Fibroblast of peridontal ligament (primary cell): ENCODE data around the gene GIT1.

ENCODE experiments used
- DNase-seq: peaks from one replicate; pipeline ENCODE4 v3.0.0-alpha.2; 2010; ENCODE audit errors: extremely low read depth

The GIT1 gene

GRCh38 chr17:29581583-29582253 is 7.7 kb downstream of the GIT1 start:
- DNase-seq = no peak

- DNase-seq = peak; percentile 73
These were observed 9.3 kb downstream of the GIT1 start for GRCh38 chr17:29579866-29580771.

DNA sequence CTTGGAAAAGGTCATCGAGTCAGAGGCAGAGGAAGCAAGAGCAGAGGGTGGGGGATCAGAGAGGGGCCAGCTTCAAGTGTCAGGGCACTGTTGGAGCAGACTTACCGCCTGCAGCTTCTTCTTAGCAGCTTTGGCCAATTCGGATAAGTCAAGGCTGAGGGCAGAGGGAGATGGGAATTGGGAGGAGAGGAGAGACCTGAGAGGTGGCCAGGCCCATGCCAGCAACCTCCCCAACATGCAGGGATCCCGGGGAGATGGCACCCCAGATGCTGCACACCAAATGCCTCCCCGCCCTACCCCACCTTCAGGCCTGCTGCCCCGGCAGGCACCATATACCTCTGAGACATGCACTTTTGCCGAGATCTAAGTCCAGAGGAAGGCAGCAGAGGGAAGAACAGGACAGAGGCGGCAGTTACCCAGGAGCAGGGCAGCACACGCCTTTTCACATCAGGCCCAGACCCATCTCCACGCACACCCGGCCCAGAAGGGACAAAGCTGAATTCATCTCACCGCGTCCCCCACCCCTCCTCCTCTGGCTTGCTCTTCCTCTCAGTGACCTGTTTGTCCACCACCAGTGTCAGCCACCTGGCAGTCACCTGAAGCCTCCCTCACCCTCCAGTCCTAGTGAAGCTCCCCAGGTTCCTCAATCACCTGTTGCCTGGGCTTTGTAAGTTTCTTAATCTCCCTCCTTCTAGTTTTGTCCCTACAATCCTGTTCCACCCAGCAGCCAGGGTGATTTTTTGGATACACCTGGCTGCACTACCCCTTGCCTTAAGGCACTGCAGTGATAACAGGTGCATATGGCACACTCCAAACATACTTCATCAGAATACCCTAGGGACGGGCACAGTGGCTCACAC is 10.6 kb downstream of the GIT1 start:
- DNase-seq = no peak

DNA sequence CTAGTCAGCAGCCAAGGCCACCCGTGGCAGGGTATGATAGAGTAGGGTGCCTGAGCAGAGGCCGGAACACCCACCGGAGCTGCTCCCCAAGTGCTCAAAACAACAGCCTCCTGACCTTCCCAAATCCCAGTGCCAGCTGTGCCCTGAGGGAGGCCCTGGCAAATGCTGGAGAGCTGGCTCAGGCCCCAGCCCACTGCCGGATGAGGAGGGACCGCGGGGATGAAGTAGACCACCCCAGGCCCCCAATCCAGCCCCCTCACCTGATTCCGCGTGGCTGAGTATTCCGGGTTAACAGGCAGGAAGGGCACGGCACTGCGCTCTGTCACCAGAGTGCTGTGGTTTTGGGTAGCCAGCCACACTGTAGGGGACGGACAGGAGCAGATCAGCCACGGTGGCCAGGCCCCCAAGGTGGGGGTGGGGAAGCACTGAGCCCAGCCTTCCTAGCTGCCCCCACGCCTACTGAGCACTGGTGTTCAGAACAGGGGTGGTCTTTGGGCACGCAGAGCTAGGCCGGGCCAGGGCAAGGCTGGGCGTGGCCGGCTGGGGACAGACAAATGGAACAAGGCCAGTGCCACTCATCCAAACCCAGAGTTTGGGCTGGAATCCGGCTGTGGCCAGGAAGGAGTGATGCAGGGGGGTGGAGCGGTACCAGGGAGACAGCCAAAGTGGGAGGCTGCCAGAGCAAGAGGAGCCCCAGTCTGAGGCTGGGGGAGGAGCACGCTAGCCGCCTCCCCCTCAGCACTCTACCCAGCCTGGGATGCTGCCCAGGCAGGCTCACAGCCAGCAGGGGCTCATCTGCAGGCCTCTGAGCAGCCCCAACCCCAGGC is 11.8 kb downstream of the GIT1 start:
- DNase-seq = peak; percentile 62

GRCh38 chr17:29577001-29577370 is 12.5 kb downstream of the GIT1 start:
- no peak for DNase-seq

DNA sequence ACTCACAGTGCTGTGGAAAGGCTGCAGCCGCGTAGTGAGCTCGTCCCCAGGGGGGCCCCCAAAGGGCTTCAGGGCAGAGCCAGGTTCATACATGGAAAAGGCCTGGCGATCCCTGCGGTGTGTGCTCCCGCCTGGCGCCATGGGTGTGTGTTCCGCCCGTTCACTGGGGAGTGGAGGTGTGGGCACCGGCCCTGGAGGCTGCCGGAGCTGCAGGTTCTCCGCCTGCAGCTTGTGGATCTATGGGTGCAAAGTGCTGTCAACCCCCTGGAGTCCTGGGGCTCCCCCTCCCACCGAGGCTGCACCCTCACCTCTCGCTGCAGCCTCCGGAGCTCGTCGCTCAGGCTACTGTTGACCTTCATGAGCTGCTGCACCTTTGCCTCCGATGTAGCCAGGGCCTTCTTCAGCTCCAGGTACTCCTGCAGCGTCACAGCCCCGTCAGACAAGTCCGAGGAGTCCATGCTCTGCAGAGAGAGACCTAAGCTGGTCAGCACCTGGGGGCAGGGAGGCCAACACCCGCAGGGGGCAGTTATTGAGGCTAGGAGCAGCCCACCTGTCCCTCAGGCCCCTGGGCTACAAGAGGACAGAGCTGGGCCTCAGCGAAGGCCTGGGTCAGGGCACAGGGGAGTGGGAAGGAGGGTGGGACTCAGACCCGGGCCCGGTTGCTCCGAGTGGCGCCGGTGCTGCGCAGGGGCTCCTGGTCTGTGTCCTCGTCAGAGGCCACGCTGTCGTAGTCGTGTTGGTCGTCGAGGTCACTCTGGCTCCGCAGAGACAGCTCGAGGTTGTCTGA is 13.0 kb downstream of the GIT1 start:
- no peak for DNase-seq

GRCh38 chr17:29575511-29576213 is 13.8 kb downstream of the GIT1 start:
- DNase-seq = no peak

DNA sequence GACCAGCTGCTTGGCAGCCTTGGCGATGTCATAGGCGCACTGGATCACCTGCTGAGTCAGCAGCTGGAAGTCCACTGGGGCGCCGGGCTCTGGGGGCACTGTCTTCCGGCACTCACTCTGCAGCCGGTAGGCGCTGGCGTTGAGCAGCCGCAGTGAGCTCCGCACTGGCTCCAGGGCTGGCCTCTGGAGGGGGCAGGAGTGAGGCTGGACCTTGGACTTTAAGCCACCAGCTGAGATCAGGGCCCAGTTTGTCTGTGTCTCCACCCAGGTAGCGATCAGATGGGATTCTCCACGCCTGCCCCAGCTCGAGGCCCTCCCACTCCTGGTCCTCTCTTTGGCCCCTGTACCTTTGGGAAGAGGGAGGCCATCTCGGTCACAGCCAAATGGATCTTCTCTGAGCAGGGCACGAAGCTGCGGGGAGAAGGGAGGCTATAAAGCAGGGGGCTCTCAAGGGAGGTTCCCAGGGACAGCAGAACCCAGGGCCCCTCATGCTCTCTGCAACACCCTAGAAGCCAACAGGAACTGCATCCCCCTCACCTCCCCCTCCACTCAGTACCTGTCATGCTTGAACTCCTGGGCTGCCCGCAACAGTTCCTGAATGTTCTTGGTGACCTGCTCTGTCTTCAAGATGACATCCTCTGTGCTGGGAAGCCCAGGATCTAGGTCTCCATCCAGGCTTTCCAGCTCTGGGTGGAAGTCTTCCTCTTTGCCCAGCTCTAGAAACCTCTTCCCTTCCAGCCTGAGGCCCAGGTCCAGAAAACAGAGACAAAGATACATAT is 14.5 kb downstream of the GIT1 start:
- DNase-seq = no peak

- DNase-seq = no peak
These were observed 15.3 kb downstream of the GIT1 start for GRCh38 chr17:29573871-29574731.

DNA sequence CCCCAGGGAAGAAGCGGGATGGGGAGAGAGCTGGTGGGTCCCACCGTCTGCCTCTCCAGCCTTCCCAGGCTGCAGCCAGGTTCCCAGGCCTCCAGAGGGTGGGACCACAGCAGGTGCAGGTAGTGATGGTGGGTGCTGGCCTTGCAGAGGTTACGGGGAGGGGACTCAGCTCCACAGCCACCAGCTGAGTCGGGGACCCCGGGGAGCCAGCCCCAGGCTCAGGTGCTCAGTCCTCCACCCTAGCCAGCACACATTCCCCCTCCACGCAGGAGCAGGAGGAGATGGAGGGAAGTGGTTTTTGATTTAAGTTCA is 15.9 kb downstream of the GIT1 start:
- no peak for DNase-seq

DNA sequence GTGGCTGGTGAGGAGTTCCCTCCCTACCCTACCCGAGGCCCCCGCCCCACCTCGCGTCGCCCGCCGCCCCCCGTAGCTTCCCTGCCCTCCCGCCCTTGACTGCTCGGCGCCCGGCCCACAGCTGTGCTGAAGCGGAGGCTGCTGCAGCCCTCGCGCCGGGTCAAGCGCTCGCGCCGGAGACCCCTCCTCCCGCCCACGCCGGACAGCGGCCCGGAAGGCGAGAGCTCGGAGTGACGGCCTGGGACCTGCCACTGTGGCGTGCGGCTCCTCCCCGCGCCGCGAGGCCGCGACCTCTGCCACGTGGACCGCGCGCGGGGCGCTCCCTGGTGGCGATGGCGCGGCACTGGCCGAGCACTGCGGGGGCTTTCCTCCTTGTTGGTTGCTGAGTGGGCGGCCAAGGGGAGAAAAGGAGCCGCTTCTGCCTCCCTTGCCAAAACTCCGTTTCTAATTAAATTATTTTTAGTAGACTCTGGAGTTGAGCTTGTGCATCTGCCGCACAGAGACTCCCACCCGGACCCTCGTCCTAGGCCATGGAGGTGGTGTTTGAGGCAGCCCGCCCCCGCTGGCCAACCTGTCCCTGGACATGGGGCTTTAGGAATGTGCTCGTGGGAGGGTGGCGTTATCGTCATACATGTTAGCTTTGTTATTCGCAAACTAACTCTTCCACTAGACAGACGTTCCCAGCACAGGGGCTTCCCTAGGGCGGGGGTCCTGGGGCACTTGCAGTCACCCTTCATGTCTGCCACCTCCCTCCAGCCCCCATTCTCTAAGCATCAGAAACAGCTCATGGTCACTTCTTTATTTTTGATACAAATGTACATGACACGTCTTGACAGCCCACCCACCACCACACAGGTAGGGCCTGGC is 16.5 kb downstream of the GIT1 start:
- peak; percentile 38 for DNase-seq

DNA sequence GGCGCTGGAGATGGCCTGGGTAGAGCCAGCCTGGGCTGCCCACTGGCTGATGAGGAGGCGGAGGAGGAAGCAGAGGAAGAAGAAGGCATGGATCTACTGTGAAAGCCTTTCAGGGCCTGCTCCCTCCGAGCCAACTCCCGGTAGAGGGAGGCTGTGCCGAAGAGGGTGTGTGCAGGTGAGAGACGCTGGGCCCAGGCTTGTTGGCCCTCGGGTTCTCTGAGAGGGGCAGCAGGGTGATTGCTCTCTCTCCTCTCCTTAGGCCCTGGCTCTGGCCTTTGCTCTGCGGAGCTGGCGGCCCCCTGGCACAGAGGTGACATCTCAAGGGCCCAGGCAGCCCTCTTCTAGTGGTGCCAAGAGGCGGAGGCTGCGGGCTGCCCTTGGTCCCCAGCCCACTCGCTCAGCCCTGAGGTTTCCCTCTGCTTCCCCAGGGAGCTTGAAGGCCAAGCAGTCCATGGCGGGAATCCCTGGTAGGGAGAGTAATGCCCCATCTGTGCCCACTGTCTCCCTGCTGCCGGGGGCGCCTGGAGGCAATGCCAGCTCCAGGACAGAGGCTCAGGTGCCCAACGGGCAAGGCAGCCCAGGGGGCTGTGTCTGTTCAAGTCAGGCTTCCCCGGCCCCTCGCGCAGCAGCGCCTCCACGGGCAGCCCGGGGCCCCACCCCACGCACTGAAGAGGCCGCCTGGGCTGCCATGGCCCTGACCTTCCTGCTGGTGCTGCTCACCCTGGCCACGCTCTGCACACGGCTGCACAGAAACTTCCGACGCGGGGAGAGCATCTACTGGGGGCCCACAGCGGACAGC is 17.4 kb downstream of the GIT1 start:
- DNase-seq = no peak

DNA sequence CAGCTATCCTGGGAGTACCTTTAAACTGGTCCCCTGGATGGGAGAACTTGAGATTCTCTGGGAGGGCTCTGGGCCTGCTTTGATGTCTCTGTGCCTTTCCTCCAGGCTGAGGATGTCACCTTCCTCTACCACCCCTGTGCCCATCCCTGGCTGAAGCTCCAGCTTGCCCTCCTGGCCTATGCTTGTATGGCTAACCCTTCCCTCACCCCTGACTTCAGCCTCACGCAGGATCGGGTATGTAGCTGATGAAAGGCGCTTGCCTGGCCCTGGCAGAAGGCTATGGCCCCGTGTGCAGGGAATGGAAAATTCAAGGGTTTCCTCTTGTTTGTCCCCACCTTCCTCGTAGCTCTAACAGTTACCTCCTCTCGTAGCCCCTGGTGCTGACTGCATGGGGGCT is 18.0 kb downstream of the GIT1 start:
- DNase-seq = no peak

DNA sequence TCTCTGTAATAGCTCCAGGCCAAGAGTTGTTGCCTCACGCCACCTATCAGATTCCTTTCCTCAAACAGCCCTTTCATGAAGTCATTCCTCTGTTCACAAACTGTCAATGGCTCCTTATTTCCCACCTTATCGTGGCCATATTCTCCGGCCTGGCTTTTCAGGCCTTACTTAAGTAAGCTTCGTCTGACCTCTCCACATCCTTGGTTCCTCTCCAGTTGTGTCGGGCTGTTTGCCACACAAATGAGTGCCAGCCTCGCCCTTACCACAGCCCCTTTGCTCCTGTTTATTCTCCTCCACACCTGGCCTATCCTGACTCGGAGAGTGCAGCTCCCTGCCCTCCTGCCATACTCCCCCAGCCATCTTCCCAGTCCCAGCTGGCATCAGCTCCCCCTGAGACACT is 18.9 kb downstream of the GIT1 start:
- DNase-seq = no peak

DNA sequence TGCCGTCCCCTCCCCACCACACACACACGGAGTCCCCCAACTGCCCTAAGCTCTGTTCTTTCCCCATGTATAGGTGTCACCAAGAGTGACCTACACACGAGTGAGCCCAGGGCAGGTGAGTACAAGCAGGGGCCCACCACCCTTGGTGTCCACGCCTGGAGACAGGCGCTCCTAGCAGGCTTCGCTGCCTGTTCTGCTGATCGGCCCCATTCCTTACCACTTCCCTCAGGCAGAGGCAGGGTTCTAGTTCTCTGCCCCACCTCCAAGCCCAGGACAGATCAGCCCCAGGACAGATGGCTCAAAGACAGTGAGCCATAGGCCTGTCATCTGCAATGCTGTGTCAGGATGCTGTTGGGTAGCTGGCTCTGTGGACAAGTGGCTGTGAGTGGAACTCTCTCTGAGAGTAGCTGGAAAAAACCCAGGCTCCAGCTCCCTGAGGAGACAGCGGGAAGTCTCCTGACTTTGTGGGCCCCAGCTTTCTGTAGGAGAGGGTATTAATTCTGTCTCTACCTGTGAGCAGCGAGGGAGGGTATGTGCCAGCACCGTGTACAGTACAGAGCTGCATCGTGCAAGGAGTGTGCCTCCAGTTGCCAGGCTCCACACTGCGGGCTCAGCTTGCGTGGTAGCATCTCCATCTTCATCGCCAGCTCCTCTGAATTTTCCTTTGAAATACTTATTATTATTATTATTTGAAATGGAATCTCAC is 20.1 kb downstream of the GIT1 start:
- DNase-seq = no peak
